ENCODE results near the gene CTDSP1.
A peak's percentile ranks its signal among the peaks of the same experiment; 100 is the strongest.

Gene CTDSP1

DNA sequence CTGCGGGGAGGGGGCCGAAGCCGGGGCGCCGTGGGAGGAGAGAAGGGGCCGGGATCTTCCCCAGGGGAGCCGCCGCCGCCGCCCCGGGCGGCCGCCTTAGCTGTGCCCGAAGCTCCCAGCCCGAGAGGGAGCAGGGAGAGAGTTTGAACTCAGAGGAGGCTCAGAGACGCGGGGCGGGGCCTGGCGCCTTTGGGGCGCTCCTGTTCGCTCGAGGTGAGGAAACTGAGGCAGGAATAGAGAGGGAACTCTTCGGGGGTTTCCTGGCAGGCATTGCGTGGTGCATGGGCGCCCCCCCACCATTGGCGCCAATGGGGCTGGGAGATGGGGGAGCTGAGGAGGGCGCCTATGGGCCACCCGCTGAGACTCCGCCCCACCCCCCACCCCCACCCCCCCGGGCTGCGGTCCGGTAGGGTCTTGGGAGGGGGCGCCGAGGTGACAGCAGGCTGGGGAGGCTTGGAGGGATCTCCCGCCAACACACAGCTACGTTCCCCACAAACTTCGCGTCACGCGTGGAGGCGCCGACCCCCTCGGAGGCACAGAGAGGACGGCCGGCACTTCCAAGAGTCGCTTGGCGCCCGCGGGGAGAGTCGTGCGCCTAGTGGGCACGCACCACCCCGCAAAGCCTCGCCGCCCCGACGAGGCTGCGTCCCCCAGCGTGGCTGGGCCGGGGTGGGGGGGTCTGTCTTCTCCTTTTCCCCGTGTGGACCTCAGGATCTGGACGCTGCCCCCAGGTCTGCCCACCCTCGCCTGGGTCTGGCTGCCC, 680 bp downstream of the CTDSP1 start:
- no peak for DNase-seq (ENCODE audit: low read depth)

GRCh38 chr2:218400930-218401881, 1.5 kb downstream of the CTDSP1 start:
- DNase-seq (ENCODE audit: low read depth): no peak

- no peak for DNase-seq (ENCODE audit: low read depth)
Observed at GRCh38 chr2:218401890-218402289, 2.2 kb downstream of the CTDSP1 start.

- no peak for DNase-seq (ENCODE audit: low read depth)
Observed at GRCh38 chr2:218402491-218402901, 2.8 kb downstream of the CTDSP1 start.

DNA sequence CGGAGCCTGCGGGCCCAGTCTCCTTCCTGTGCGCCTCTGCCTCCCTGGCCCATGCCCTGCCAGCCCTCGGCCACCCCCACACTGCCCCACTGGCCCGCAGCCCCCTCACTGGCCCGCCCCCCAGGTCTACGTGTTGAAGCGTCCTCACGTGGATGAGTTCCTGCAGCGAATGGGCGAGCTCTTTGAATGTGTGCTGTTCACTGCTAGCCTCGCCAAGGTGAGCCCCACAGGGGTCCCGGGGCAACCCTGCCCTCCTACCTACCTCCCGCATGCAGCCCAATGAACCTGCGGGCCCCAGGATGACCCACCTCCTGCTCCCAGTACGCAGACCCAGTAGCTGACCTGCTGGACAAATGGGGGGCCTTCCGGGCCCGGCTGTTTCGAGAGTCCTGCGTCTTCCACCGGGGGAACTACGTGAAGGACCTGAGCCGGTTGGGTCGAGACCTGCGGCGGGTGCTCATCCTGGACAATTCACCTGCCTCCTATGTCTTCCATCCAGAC, 3.3 kb downstream of the CTDSP1 start:
- DNase-seq (ENCODE audit: low read depth): no peak

DNA sequence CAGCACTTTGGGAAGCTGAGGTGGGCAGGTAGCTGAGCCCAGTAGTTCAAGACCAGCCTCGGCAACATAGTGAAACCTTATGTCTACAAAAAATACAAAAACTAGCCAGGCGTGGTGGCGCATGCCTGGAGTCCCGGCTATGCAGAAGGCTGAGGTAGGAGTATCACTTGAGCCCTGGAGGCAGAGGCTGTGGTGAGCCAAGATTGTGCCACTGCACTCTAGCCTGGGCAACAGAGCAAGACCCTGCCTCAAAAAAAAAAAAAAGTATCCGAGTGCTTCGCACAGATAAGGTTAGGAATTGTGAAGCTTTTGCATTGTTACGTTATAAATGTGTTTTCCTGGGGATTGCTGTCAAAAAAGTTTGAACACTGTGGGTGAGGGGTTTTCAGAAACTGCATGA, 4.1 kb downstream of the CTDSP1 start:
- DNase-seq (ENCODE audit: low read depth): no peak

- no peak for DNase-seq (ENCODE audit: low read depth)
Observed at GRCh38 chr2:218404351-218405085, 4.8 kb downstream of the CTDSP1 start.

DNA sequence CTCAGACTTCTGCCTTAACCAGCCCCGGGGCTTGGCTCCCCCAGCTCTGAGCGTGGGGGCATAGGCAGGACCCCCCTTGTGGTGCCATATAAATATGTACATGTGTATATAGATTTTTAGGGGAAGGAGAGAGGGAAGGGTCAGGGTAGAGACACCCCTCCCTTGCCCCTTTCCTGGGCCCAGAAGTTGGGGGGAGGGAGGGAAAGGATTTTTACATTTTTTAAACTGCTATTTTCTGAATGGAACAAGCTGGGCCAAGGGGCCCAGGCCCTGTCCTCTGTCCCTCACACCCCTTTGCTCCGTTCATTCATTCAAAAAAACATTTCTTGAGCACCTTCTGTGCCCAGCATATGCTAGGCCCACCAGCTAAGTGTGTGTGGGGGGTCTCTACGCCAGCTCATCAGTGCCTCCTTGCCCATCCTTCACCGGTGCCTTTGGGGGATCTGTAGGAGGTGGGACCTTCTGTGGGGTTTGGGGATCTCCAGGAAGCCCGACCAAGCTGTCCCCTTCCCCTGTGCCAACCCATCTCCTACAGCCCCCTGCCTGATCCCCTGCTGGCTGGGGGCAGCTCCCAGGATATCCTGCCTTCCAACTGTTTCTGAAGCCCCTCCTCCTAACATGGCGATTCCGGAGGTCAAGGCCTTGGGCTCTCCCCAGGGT, 5.5 kb downstream of the CTDSP1 start:
- no peak for DNase-seq (ENCODE audit: low read depth)

- no peak for DNase-seq (ENCODE audit: low read depth)
Observed at GRCh38 chr2:218405746-218406208, 6.1 kb downstream of the CTDSP1 start.

DNA sequence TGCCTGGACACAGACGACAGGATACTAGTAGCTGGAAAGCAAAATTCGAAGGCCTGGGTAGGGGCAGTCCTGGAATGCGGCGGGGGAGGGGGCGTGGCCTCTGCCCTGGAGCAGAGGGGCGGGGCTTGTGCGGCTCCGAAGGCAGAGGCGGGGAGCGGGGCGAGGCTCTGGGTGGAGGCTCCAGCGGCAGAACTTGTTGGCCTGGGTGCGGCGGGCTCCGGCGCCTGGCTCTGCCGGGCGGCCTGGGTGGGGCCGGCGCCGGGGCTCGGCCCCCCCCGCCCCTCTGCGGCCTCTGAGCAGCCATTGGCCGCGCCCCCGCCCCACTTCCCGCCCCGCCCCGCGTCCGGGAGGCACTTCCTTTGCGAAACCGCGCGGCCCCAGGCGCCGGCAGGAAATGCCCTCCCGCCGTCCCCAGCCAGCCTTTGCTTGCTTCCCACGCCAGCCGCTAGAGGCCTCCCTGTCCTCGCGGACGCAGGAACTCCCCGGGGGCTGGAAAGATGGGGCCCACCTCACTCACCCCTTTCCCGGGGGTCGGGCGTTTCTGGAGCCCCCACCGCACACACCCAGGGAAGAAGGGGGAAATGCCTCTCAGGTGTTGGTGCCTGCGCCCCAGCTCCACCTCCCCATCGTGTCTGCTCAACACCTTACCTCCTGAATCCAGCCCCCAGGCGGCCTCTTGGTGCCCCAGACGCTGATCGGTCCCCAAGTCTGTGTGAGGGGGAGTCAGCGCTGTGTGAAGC, 6.7 kb downstream of the CTDSP1 start:
- DNase-seq (ENCODE audit: low read depth): peak; percentile 94

DNA sequence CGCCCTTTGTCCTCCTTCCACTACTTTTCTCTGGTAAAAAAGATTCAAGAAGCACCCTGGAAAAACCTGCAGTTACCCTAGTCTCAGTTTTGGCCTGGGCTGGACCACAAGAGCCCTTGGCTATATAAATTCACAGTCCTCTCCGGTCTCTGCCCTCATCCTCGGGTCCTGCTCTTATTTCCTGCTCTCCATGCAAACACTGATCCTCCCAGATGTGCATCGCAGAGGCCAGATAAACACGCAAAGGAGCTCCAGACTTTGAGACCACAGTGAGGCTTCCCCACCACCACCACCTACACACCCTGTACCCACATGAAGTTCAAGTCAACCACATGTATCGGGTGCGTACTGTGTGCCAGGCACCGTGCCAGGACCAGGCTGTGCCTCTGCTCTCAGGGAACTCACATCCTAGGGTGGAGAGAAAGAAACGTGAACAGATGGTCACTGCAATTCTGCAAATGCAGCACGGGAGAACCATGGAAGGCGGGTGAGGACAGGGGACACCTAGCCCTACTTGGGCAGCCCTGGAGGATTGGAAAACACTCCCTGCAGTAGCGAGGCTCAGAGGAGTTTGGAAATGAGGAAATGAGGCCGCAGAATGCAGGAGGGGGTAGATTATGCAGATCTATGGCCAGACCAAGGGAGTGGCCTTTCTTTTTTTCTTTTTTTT, 7.4 kb downstream of the CTDSP1 start:
- DNase-seq (ENCODE audit: low read depth): peak; percentile 56

- no peak for DNase-seq (ENCODE audit: low read depth)
Observed at GRCh38 chr2:218407717-218408116, 8.0 kb downstream of the CTDSP1 start.

GRCh38 chr2:218418321-218418716, 18.7 kb downstream of the CTDSP1 start:
- no peak for DNase-seq (ENCODE audit: low read depth)

DNA sequence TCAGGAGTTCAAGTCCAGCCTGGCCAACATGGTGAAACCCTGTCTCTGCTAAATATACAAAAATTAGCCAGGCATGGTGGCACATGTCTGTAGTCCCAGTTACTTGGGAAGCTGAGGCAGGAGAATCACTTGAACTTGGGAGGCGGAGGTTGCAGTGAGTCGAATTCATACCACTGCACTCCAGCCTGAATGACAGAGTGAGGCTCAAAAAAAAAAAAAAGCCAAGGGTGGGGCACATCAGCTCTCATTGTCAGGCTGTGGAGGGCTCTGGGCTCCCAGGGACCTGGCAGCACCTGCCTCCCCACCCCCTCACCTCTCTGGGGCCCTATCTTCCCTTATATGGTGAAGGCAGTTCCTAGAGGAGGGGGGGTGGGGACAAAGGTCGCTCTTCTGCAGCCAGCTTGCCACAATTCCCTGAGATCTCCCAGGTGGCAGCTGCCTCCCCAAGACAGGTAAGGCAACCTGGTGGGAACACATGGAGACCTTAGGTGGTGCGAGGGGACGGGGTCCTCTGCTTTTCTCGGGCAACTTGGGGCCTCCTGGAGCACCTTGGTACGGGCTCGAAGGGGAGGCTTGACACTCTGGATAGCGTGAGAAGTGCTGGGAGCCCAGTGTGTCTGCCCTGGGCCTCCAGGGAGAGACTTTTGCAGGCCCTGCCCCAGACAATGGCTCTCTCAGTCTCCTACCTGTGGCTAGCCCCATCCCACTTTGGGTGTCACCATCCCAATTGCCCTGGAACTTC, 19.2 kb downstream of the CTDSP1 start, which contains the start of gene VIL1:
Gene VIL1, plus strand, starts transcription at position 407 of the 742 bp plus-strand sequence. CDS start 4,656 bp downstream, outside the sequence.
- no peak for DNase-seq (ENCODE audit: low read depth)

DNA sequence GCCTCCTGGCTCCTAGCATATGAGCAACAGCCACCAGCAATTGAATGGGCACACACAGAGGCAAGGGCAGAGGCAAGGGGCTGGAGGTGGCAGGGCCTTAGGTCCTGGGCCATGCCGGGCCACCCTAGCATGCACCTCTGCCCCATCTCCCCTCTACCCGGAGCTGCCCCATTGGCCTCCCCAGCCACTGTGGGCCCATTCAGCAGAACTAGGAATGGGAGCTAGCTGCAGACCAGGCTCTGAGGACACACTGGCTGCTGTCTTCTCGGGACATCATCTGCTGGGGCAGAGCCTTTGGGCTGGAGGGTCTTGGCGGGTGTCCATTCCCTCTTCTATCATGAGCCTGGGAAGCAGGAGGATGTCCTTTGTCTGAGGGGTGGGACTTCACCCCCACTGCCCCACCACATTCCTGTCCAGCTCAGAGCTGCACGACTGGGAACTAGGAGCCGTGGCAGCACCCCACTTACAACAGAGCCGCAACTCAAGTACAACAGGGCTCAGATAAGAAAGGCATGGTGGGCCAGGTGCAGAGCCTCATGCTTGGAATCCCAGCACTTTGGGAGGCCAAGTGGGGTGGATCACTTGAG, 20.1 kb downstream of the CTDSP1 start:
- DNase-seq (ENCODE audit: low read depth): no peak

DNA sequence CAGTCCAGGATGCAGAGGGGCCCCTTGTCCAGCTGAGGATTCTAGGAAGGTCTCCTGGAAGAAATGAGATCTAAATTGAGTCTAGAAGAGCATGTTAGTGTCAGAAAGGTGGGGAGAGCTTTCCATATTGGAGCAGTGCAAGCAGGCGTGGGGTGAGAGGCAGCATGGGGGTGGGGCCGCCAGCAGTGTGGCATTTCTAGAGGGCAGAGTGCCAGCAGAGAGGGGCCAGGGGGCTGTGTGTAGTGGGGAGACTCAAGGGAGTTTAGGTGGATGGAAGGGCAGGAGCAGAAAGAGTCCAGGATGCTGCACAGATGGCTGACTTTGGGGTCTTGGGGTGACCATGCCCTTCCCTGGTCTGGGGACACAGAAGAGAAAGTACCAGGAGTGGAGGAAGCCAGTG, 21.4 kb downstream of the CTDSP1 start:
- no peak for DNase-seq (ENCODE audit: low read depth)

DNA sequence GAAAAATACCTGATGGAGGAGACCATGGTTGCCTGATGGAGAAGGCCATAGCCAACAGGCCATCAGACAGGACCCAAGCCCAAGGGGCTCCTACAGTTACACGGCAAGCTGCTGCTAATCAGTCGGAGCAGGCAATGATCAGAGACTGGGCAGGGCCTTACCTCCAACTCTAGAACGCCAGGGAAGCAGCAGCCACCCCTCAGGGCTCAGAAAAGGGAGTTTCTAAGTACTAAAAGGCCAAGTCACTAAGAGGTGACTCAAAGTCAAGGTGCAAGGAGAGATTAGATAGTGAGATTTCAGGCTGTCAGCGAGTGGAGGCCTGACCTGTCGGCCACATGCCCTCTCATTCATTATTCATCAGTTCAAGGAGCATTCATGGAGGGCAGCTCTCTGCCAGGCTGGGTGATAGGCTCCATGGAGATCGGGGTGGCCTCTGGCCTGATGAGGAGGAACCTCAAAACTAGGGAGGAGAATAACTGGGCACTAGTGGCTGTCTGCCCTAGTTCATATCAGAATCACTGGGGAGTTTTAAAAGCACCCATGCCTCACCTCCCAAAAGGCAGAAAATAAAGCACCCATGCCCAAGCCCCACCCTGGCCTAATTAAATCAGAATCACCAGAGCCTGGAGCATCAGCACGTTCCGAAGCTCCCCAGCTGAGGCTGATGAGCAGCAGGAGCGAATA, 22.9 kb downstream of the CTDSP1 start:
- no peak for DNase-seq (ENCODE audit: low read depth)

- no peak for DNase-seq (ENCODE audit: low read depth)
Observed at GRCh38 chr2:218423584-218423983, 23.9 kb downstream of the CTDSP1 start.

All from activated T-helper 1 cell treated with Interleukin-2 at 50 U/mL for 16 hours (primary cell).